ENCODE data around the gene SHC2.

GRCh38 chr19:371501-372168, 89.2 kb downstream of the SHC2 start:
- no peak for TF ChIP-seq CTCF (conservative IDR thresholded peaks at IDR 0.05 in 1 of 2, IDR thresholded peaks at IDR 0.05 in 1 of 2; ENCODE audit: low read depth in 1 of 2, low read length in 2 of 2)
- no peak for TF ChIP-seq EZH2 (IDR thresholded peaks at IDR 0.05; ENCODE audit: low read length, missing control alignments)
